Breast epithelium (tissue), 3 donors: ENCODE data around the gene ZNF12.

Experiments
- POLR2AphosphoS5 ChIP-seq, 3 donors: sonication (generic); formaldehyde crosslinking; IDR thresholded peaks; one replicate each; pipeline ENCODE4 v1.6.1; 2017; ENCODE audit warnings: antibody characterized with exemption in 3 of 3
- TF ChIP-seq, protein P1 (sequence below), 3 donors: fragments of 450-650 bp; IDR thresholded peaks; one replicate each; pipeline ENCODE4 v1.5.1; 2016 to 2017; ENCODE audit warnings: antibody characterized with exemption in 3 of 3, mild to moderate bottlenecking in 3 of 3, moderate library complexity in 3 of 3

- TF ChIP-seq, protein P1, sequence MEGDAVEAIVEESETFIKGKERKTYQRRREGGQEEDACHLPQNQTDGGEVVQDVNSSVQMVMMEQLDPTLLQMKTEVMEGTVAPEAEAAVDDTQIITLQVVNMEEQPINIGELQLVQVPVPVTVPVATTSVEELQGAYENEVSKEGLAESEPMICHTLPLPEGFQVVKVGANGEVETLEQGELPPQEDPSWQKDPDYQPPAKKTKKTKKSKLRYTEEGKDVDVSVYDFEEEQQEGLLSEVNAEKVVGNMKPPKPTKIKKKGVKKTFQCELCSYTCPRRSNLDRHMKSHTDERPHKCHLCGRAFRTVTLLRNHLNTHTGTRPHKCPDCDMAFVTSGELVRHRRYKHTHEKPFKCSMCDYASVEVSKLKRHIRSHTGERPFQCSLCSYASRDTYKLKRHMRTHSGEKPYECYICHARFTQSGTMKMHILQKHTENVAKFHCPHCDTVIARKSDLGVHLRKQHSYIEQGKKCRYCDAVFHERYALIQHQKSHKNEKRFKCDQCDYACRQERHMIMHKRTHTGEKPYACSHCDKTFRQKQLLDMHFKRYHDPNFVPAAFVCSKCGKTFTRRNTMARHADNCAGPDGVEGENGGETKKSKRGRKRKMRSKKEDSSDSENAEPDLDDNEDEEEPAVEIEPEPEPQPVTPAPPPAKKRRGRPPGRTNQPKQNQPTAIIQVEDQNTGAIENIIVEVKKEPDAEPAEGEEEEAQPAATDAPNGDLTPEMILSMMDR (IDR thresholded peaks at IDR 0.05): no peak
- no peak for TF ChIP-seq POLR2AphosphoS5 (IDR thresholded peaks at IDR 0.05)
Observed at GRCh38 chr7:6639032-6639431, 67.7 kb downstream of the ZNF12 start.
